H9 (cell line): ENCODE data around the gene PCSK9. TPM values are rescaled to one million over a fixed set of nuclear protein-coding genes. Genes with fewer than 3 reads are reported as not detected.

Experiments
- DNase-seq: peaks from one replicate; pipeline ENCODE4 v3.0.0-alpha.2; 2017
- H2AFZ ChIP-seq: one replicate; pipeline ENCODE4 v1.6.1; 2013; ENCODE audit warnings: mild to moderate bottlenecking, low read length, control low read depth, moderate library complexity
- H2AK5ac ChIP-seq: 2 replicates; pipeline ENCODE4 v1.6.1; 2013; ENCODE audit warnings: low read length, control low read depth, mixed read lengths; ENCODE audit not compliant: insufficient read length
- H2BK120ac ChIP-seq: one replicate; pipeline ENCODE4 v1.6.1; 2013; ENCODE audit warnings: low read depth, mild to moderate bottlenecking, low read length, control low read depth, inconsistent platforms; ENCODE audit not compliant: poor library complexity, severe bottlenecking
- H2BK12ac ChIP-seq: 2 replicates; pipeline ENCODE4 v1.6.1; 2013; ENCODE audit warnings: low read length, control low read depth, mixed read lengths, low read depth; ENCODE audit not compliant: insufficient read length
- H2BK15ac ChIP-seq: 2 replicates; pipeline ENCODE4 v1.6.1; 2013; ENCODE audit warnings: low read depth, low read length, control low read depth
- H2BK20ac ChIP-seq: one replicate; pipeline ENCODE4 v1.6.1; 2013; ENCODE audit warnings: low read depth, mild to moderate bottlenecking, low read length, control low read depth, inconsistent platforms; ENCODE audit not compliant: poor library complexity, severe bottlenecking
- H2BK5ac ChIP-seq: 2 replicates; pipeline ENCODE4 v1.6.1; 2013; ENCODE audit warnings: low read length, control low read depth, mixed read lengths; ENCODE audit not compliant: insufficient read length
- H3K14ac ChIP-seq: 2 replicates; pipeline ENCODE4 v1.6.1; 2013; ENCODE audit warnings: low read length, control low read depth; ENCODE audit not compliant: insufficient read depth
- H3K18ac ChIP-seq: 2 replicates; pipeline ENCODE4 v1.6.1; 2013; ENCODE audit warnings: low read depth, mild to moderate bottlenecking, mixed read lengths, low read length, control low read depth; ENCODE audit not compliant: insufficient read length
- H3K23ac ChIP-seq: 2 replicates; pipeline ENCODE4 v1.6.1; 2013; ENCODE audit warnings: low read length, control low read depth, mixed read lengths, low read depth; ENCODE audit not compliant: insufficient read length
- H3K23me2 ChIP-seq: 2 replicates; pipeline ENCODE4 v1.6.1; 2013; ENCODE audit warnings: low read depth, mild to moderate bottlenecking, mixed read lengths, low read length, control low read depth; ENCODE audit not compliant: insufficient read length, poor library complexity, severe bottlenecking
- H3K27ac ChIP-seq: 2 replicates; pipeline ENCODE4 v1.5.1; 2013; ENCODE audit warnings: low read length, control low read depth, mixed read lengths, low read depth; ENCODE audit not compliant: insufficient read length
- H3K27me3 ChIP-seq: 2 replicates; pipeline ENCODE4 v1.6.1; 2013; ENCODE audit warnings: low read length, control low read depth, inconsistent platforms; ENCODE audit not compliant: insufficient read depth
- H3K4ac ChIP-seq: 2 replicates; pipeline ENCODE4 v1.6.1; 2013; ENCODE audit warnings: low read depth, mild to moderate bottlenecking, control low read depth, inconsistent platforms, low read length, moderate library complexity
- H3K4me1 ChIP-seq: 2 replicates; pipeline ENCODE4 v1.6.1; 2013; ENCODE audit warnings: low read length, control low read depth, inconsistent platforms; ENCODE audit not compliant: insufficient read depth
- H3K4me2 ChIP-seq: 2 replicates; pipeline ENCODE4 v1.6.1; 2013; ENCODE audit warnings: low read length, control low read depth, mixed read lengths; ENCODE audit not compliant: insufficient read length, insufficient read depth
- H3K56ac ChIP-seq: 2 replicates; pipeline ENCODE4 v1.6.1; 2013; ENCODE audit warnings: low read depth, mild to moderate bottlenecking, mixed read lengths, low read length, control low read depth; ENCODE audit not compliant: insufficient read length
- H3K79me1 ChIP-seq: 2 replicates; pipeline ENCODE4 v1.6.1; 2013; ENCODE audit warnings: low read depth, mild to moderate bottlenecking, moderate library complexity, low read length, control low read depth, inconsistent platforms; ENCODE audit not compliant: insufficient read depth, poor library complexity, severe bottlenecking
- H3K79me2 ChIP-seq: 2 replicates; pipeline ENCODE4 v1.6.1; 2013; ENCODE audit warnings: low read length, control low read depth, inconsistent platforms; ENCODE audit not compliant: insufficient read depth
- H3K9ac ChIP-seq: 2 replicates; pipeline ENCODE4 v1.6.1; 2013; ENCODE audit warnings: low read length, control low read depth, mixed read lengths; ENCODE audit not compliant: insufficient read length; ENCODE audit errors: extremely low read depth
- H3K9me3 ChIP-seq: one replicate; pipeline ENCODE4 v1.6.1; 2013; ENCODE audit warnings: low read depth, low read length, inconsistent platforms; ENCODE audit not compliant: control insufficient read depth
- H3T11ph ChIP-seq: one replicate; pipeline ENCODE4 v1.6.1; 2013; ENCODE audit warnings: mild to moderate bottlenecking, low read length, control low read depth, inconsistent platforms
- H4K20me1 ChIP-seq: one replicate; pipeline ENCODE4 v1.6.1; 2013; ENCODE audit not compliant: control insufficient read depth, insufficient read length, insufficient read depth
- H4K5ac ChIP-seq: 2 replicates; pipeline ENCODE4 v1.6.1; 2013; ENCODE audit warnings: low read depth, mild to moderate bottlenecking, mixed read lengths, low read length, control low read depth; ENCODE audit not compliant: insufficient read length
- H4K8ac ChIP-seq: replicated peaks from 2 replicates; pipeline ENCODE4 v1.6.1; 2013; ENCODE audit warnings: low read length, control low read depth, mixed read lengths, low read depth; ENCODE audit not compliant: insufficient read length
- H4K91ac ChIP-seq: 2 replicates; pipeline ENCODE4 v1.6.1; 2013; ENCODE audit warnings: low read depth, mild to moderate bottlenecking, moderate library complexity, mixed read lengths, low read length, control low read depth; ENCODE audit not compliant: insufficient read length
- H3K27ac Mint-ChIP-seq, 3 experiments: 2 replicates in 2 of 3; 3 replicates in 1 of 3; pipeline ENCODE4 v1.8.0; 2020 to 2021; ENCODE audit warnings: mixed read lengths in 3 of 3, mild to moderate bottlenecking in 1 of 3, moderate library complexity in 1 of 3
- H3K27me3 Mint-ChIP-seq: 2 replicates; pipeline ENCODE4 v1.8.0; 2021; ENCODE audit warnings: low read depth, mild to moderate bottlenecking, moderate library complexity, mixed read lengths
- H3K36me3 Mint-ChIP-seq, 3 experiments: 2 replicates in 2 of 3; 3 replicates in 1 of 3; pipeline ENCODE4 v1.8.0; 2020 to 2021; ENCODE audit warnings: low read depth in 3 of 3, mixed read lengths in 3 of 3; ENCODE audit not compliant: insufficient read depth in 1 of 3
- H3K4me1 Mint-ChIP-seq, 2 experiments: 2 replicates each; pipeline ENCODE4 v1.8.0; 2020; ENCODE audit warnings: mixed read lengths in 2 of 2
- H3K4me3 Mint-ChIP-seq, 2 experiments: 2 replicates in 1 of 2; 3 replicates in 1 of 2; pipeline ENCODE4 v1.8.0; 2020 to 2021; ENCODE audit warnings: mild to moderate bottlenecking in 2 of 2, mixed read lengths in 2 of 2, moderate library complexity in 1 of 2
- H3K9me3 Mint-ChIP-seq, 2 experiments: 2 replicates in 1 of 2; 3 replicates in 1 of 2; pipeline ENCODE4 v1.8.0; 2020; ENCODE audit warnings: mild to moderate bottlenecking in 2 of 2, mixed read lengths in 2 of 2, moderate library complexity in 1 of 2
- CTCF ChIP-seq: fragments of 200-600 bp; sonication (generic); conservative IDR thresholded peaks from 3 replicates; pipeline ENCODE4 v1.8.0; 2021; ENCODE audit warnings: antibody characterized with exemption, mild to moderate bottlenecking
- WGBS: extraction: QIAGEN DNeasy Blood & Tissue Kit; methylation state at CpG from one replicate; pipeline ENCODE4 v1.1.7; 2013; ENCODE audit warnings: missing lambda C conversion rate, low lambda C conversion rate, mixed read lengths; ENCODE audit not compliant: insufficient read length; ENCODE audit errors: extremely low coverage; 5-methylcytosine and 5-hydroxymethylcytosine counted together
- total RNA-seq: library from RNA; stranded (reverse); gene quantifications from 2 replicates; pipeline ENCODE4 v1.2.1, GENCODE V29; 2021

PCSK9 gene
- total RNA-seq, 1 experiment from 2014 or later = 75.1 TPM

- no peak overlapping the region for H2BK12ac ChIP-seq
- no peak overlapping the region for H3K27ac ChIP-seq
- H3K23ac ChIP-seq = no peak overlapping the region
- Mint-ChIP-seq H3K27me3 (peaks cover 54% of the 10 kb centered on the region), H3K27ac (no peak overlapping the region; a peak in 1 of 7 replicates), H3K9me3 (no peaks in the 10 kb centered on the region; a peak in 1 of 5 replicates), H3K4me3 (peak overlapping the region in 1 of 2 experiments; percentile 79; a peak in 2 of 5 replicates), H3K4me1 (peaks cover 41 to 47% of the 10 kb centered on the region in 2 experiments), H3K36me3 (no peaks in the 10 kb centered on the region)
- H3K79me2 ChIP-seq = no peaks in the 10 kb centered on the region
- DNase-seq = no peak
- H3K9me3 ChIP-seq = no peaks in the 10 kb centered on the region
- H4K8ac ChIP-seq = no peak overlapping the region
- no peak overlapping the region for H3K18ac ChIP-seq
- peaks cover 15% of the 10 kb centered on the region; the same call in 1 of the 2 replicates for H3K27me3 ChIP-seq
- H3K23me2 ChIP-seq = peaks cover 7% of the 10 kb centered on the region
- H4K5ac ChIP-seq = no peak overlapping the region
- H3K9ac ChIP-seq = no peak overlapping the region
- H2AFZ ChIP-seq = no peak overlapping the region
- TF ChIP-seq CTCF = no peak
- no peak overlapping the region for H2BK120ac ChIP-seq
- H3K4me2 ChIP-seq = no peak overlapping the region
- no peak overlapping the region for H2BK5ac ChIP-seq
- peaks cover 14% of the 10 kb centered on the region; the same call in 1 of the 2 replicates for H3K4me1 ChIP-seq
- no CpG with 5 or more reads among the region's 9 CpGs for WGBS
- H2AK5ac ChIP-seq = no peak overlapping the region
- H3K4ac ChIP-seq = no peak overlapping the region
- H3K14ac ChIP-seq = no peak overlapping the region
- H2BK20ac ChIP-seq = no peak overlapping the region
- H4K91ac ChIP-seq = no peak overlapping the region
- H2BK15ac ChIP-seq = no peak overlapping the region
- no peak overlapping the region for H3K56ac ChIP-seq
- no peaks in the 10 kb centered on the region for H3K79me1 ChIP-seq
- H4K20me1 ChIP-seq = no peaks in the 10 kb centered on the region
- H3T11ph ChIP-seq = no peak overlapping the region
These were observed 43.5 kb upstream of the PCSK9 start for GRCh38 chr1:54995835-54996234.
